Stimulated activated CD4-positive, alpha-beta T cell treated with anti-CD3 and anti-CD28 coated beads, Interleukin-4, amount 100 ng/mL, for 24 hours (primary cell): ENCODE data around the gene ETS2.

ENCODE experiments used
- DNase-seq: peaks from one replicate; pipeline ENCODE4 v3.0.0-alpha.2; 2020

The ETS2 gene

GRCh38 chr21:38780879-38781278, 24.9 kb upstream of the ETS2 start:
- no peak for DNase-seq

GRCh38 chr21:38784458-38785266, 21.1 kb upstream of the ETS2 start:
- no peak for DNase-seq

- no peak for DNase-seq
Observed at GRCh38 chr21:38785483-38785882, 20.2 kb upstream of the ETS2 start.

- DNase-seq = no peak
Observed at GRCh38 chr21:38787016-38787415, 18.7 kb upstream of the ETS2 start.

GRCh38 chr21:38787461-38788274, 18.1 kb upstream of the ETS2 start:
- no peak for DNase-seq

GRCh38 chr21:38788275-38788905, 17.3 kb upstream of the ETS2 start:
- no peak for DNase-seq

GRCh38 chr21:38789275-38789674, 16.5 kb upstream of the ETS2 start:
- DNase-seq = no peak

GRCh38 chr21:38790059-38790458, 15.7 kb upstream of the ETS2 start:
- no peak for DNase-seq

- DNase-seq = no peak
Observed at GRCh38 chr21:38790961-38791360, 14.8 kb upstream of the ETS2 start.

- no peak for DNase-seq
Observed at GRCh38 chr21:38792676-38793459, 12.9 kb upstream of the ETS2 start.

- DNase-seq = no peak
Observed at GRCh38 chr21:38793926-38794713, 11.6 kb upstream of the ETS2 start.

GRCh38 chr21:38794978-38795377, 10.8 kb upstream of the ETS2 start:
- DNase-seq = no peak

GRCh38 chr21:38795475-38795874, 10.3 kb upstream of the ETS2 start:
- no peak for DNase-seq

- DNase-seq = no peak
Observed at GRCh38 chr21:38796424-38796823, 9.3 kb upstream of the ETS2 start.

- DNase-seq = no peak
Observed at GRCh38 chr21:38797470-38797869, 8.3 kb upstream of the ETS2 start.

GRCh38 chr21:38798081-38798480, 7.6 kb upstream of the ETS2 start:
- no peak for DNase-seq

GRCh38 chr21:38798481-38798882, 7.2 kb upstream of the ETS2 start:
- DNase-seq = no peak

GRCh38 chr21:38800046-38800758, 5.5 kb upstream of the ETS2 start:
- DNase-seq = no peak

GRCh38 chr21:38800924-38801744, 4.6 kb upstream of the ETS2 start:
- DNase-seq = no peak
